ENCODE measurements around the gene ITGA6.

The ITGA6 gene

GRCh38 chr2:172442072-172442895 is 14.9 kb downstream of the ITGA6 start:
- DNase-seq, result no peak

GRCh38 chr2:172445851-172446250 is 18.5 kb downstream of the ITGA6 start:
- no peak for DNase-seq

DNA sequence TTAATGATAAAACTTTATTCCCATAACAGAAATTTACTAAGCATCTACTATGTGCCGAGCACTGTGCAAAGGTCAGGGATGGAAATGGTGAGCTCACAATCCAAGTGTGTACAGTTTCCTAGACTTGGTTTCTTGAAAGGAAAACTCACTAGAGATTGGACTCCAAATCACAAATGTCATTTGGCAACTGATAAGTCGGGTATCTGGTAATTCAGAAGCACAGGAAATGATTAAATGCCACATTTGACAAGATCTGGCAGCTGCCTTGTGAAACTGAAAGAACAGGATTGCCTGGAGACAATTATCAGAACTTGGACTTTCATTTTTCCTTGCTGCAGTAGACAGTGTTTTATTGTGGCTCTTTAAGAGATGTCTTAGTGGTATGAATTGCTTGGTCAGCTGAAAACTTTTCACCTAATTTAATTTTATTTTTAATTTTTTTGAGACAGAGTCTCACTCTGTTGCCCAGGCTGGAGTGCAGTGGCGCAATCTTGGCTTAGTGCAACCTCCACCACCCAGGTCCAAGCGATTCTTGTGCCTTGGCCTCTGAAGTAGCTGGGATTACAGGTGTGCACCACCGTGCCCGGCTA is 19.2 kb downstream of the ITGA6 start:
- no peak for DNase-seq

- DNase-seq, result no peak
These were observed 20.6 kb downstream of the ITGA6 start for GRCh38 chr2:172447811-172448493.

DNA sequence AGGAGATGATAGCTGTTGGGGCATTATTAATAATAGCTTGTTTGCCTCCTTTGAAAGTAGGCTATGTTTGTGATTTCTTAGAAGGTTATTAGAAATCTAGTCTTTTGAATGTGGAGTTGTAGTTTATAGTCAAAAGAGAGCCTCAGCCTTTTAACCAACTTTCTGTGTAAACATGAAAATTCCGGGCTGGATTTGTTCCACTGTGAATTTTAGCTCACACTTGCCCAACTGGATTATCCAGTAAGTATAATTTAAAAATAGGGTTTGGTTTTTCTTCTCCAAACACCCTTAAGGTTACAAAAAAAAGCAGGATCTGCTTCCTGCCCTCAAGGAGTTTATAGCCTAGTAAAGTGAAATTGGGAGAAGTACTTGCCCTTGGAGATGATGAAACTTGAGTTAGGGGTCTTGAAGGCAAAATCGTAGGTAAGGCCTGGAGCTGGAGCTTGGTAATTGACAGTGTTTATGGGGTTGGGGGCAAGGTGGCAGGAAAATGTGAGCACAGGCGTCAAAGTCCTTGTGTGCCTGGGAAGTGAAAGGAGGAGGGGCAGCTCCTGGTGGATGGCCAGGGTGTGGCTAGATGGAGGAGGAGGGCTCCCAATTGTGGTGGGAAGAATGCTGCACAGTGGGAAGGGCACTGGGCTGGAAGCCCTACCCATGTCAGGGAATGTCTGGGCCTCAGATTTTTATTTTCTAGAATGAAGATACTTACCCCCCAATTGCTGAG is 21.3 kb downstream of the ITGA6 start:
- no peak for DNase-seq

DNA sequence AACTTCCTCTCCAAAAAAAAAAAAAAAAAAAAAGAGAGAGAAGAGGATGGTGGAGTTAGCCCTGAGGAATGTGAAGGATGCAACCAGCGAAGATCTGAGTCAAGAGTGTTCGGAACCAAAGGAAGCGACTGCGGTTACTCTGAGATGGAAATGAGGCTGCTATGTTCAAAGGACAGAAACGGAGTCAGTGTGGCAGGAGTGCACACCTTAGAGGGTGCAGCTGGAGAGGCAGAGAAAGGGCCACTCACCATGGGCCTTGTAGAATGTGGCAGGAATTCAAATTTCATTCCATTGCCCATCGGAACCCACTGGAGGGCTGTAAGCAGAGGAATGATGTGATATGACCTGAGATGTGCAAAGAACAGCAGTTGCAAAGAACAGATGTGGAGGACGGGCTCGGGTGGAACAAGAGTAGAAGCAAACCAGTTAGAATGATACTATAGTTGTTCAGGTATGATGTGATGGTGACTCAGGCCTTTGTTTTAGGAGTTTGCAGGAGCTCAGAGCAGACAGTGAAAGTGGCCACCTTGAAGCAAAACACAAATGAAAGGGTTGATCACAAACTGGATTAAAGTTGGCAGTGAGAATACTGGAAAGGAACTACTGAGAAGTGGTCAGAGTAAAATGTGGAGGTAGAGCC is 22.6 kb downstream of the ITGA6 start:
- DNase-seq, result no peak

- DNase-seq, result no peak
These were observed 24.5 kb downstream of the ITGA6 start for GRCh38 chr2:172451923-172452322.

- no peak for DNase-seq
These were observed 25.5 kb downstream of the ITGA6 start for GRCh38 chr2:172452845-172453244.

- DNase-seq, result no peak
These were observed 27.2 kb downstream of the ITGA6 start for GRCh38 chr2:172454404-172455120.

GRCh38 chr2:172455121-172455515 is 27.7 kb downstream of the ITGA6 start:
- DNase-seq, result no peak

- no peak for DNase-seq
These were observed 28.6 kb downstream of the ITGA6 start for GRCh38 chr2:172456002-172456401.

DNA sequence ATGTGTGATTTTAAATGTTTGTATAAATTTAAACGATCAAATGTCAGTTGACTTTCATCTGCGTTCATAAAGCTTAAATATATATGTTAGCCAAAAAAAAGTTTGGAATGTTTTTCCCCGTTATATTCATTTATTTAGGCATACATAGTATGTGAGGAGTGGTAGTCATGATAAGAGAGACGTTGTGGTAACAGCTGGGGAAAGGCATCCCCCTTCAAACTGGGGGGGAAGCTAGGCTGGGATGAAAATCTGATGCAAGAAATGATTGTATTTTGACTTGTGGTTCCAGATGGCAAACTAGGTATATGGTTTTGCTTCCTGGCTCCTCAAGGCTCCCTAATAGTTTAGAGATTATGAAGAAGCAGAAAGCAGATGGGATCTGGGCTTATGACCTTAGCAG is 30.1 kb downstream of the ITGA6 start:
- no peak for DNase-seq

DNA sequence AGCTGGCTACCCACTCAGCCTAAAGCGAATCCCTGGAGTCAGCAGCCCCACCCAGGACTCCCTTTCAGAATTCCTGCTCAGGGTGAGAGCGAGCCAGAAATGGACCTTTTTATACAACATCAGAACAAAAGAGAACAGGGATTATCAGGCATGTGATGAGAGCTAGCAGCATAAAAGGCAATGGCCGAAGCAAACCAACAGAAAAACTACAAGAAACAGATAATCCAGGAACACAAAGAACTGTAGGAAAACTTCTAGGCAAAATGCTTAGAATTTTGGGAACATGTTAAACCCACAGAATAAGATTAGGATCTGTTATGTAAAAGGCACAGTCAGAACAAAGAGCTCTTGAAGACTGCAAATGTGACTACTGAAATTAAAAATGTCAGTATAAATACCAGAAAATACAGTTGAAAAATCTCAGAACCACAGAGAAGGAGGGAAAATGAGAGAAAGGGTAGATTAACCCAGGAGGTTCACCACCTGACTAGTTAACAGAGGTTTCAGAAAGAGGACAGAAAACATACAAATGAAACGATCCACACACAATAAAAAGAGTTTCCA is 31.3 kb downstream of the ITGA6 start:
- no peak for DNase-seq

DNA sequence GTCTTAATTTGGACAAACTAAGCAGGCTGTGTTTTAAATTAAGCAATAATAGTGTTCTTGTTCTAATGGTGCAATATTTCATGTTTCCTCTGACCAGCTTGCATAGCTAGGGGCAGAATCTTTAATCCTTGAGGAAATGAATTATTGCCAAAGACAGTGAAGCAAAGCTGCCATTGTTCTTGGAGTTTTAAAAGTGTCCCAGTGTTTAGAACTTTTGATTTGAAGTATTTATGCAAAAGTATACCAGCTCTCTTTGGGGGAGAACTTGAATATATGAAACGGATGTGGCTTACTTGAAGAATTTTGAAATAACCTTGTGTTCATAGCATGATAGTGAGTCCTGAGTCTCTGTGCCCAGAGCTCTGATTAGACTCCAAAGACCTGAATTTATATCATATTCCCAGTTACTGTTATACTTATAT is 33.4 kb downstream of the ITGA6 start:
- DNase-seq, result no peak

DNA sequence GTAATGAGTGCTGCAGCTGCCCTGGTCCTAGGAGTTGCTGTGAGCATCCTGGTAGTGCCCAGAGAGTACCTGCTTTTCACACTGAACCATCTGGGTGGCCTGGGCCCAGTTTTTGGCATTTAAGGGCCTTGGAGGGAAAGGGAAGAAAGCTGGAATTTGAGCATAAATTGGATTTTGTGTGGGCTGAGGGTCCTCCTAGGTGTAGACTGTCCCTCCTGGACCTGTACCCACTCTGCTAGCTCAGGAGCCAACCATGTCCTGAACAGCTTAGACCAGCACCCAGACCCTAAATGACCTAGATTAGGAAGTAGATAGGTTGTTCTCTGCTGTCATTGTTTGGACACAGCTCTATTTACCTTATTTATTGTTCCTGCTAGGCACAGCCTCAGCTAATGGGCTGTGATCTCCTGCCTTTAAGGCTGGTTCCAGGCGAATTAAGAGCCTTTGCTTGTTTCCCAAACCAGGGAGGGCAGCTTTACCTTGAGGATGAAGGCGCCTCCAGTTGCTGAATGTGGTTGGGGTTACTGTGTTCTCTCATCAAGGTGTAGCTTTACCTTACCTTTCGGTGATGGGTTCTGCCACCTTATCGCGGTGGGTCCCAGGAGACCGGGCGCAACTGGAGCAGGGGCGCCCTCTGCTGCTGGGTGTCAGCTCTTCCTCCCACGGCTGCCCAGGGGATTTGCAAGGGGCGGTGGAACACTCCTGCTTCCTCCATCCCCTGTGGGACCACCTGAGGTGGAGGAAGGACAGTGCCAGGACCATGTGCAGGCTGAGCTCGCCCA is 34.4 kb downstream of the ITGA6 start:
- no peak for DNase-seq

GRCh38 chr2:172462373-172462848 is 35.0 kb downstream of the ITGA6 start:
- no peak for DNase-seq

GRCh38 chr2:172462849-172463381 is 35.5 kb downstream of the ITGA6 start:
- no peak for DNase-seq

GRCh38 chr2:172464400-172465129 is 37.2 kb downstream of the ITGA6 start:
- DNase-seq, result no peak

- DNase-seq, result peak; percentile 28 to 65
These were observed 38.3 kb downstream of the ITGA6 start for GRCh38 chr2:172465417-172466334.

All from SHP77 (cell line).